ENCODE data around the gene NXPH3.
"Not testable (repeated sequence)": the region's sequence is repeated elsewhere in the genome, so short reads cannot be mapped to it uniquely, and the experiment has no call there.

NXPH3 gene

GRCh38 chr17:49575679-49576087, at the start of gene NXPH3:
Gene NXPH3, plus strand, starts transcription at chr17:49575871. Its CDS starts 349 bp downstream, at chr17:49576220.
- DNase-seq, result peak; percentile 68
- in situ Hi-C loops (cut with MboI; ENCODE audit: low pct_unique_long_range_greater_than_20kb, low sequenced_read_pairs), result loop anchor here (10.0 kb wide), 1 partner anchor 269 kb away; the partner anchor contains the start of gene TAC4

- DNase-seq, result no peak
- in situ Hi-C loops (cut with MboI; ENCODE audit: low pct_unique_long_range_greater_than_20kb, low sequenced_read_pairs), result no loop called here
Measured at GRCh38 chr17:49527927-49528651, 47.6 kb upstream of the NXPH3 start.

- in situ Hi-C loops (cut with MboI; ENCODE audit: low pct_unique_long_range_greater_than_20kb, low sequenced_read_pairs), result no loop called here
Measured at GRCh38 chr17:49528966-49529365, 46.7 kb upstream of the NXPH3 start.

GRCh38 chr17:49530118-49530517, 45.6 kb upstream of the NXPH3 start:
- in situ Hi-C loops (cut with MboI; ENCODE audit: low pct_unique_long_range_greater_than_20kb, low sequenced_read_pairs), result no loop called here
- no peak for DNase-seq

More at GRCh38 chr17:49528966-49529365, 46.7 kb upstream of the NXPH3 start:
- no peak for DNase-seq

GRCh38 chr17:49543860-49544259, 31.8 kb upstream of the NXPH3 start:
- in situ Hi-C loops (cut with MboI; ENCODE audit: low pct_unique_long_range_greater_than_20kb, low sequenced_read_pairs), result no loop called here
- no peak for DNase-seq

GRCh38 chr17:49545007-49545660, 30.5 kb upstream of the NXPH3 start:
- in situ Hi-C loops (cut with MboI; ENCODE audit: low pct_unique_long_range_greater_than_20kb, low sequenced_read_pairs), result no loop called here
- DNase-seq, result no peak

- DNase-seq, result no peak
- in situ Hi-C loops (cut with MboI; ENCODE audit: low pct_unique_long_range_greater_than_20kb, low sequenced_read_pairs), result no loop called here
Measured at GRCh38 chr17:49545806-49546545, 29.7 kb upstream of the NXPH3 start.

- in situ Hi-C loops (cut with MboI; ENCODE audit: low pct_unique_long_range_greater_than_20kb, low sequenced_read_pairs), result no loop called here
- DNase-seq, result no peak
Measured at GRCh38 chr17:49546546-49547535, 28.8 kb upstream of the NXPH3 start.

GRCh38 chr17:49547566-49547965, 28.1 kb upstream of the NXPH3 start:
- no peak for DNase-seq
- in situ Hi-C loops (cut with MboI; ENCODE audit: low pct_unique_long_range_greater_than_20kb, low sequenced_read_pairs), result no loop called here

- in situ Hi-C loops (cut with MboI; ENCODE audit: low pct_unique_long_range_greater_than_20kb, low sequenced_read_pairs), result no loop called here
- DNase-seq, result no peak
Measured at GRCh38 chr17:49548051-49548505, 27.6 kb upstream of the NXPH3 start.

- DNase-seq, result peak; percentile 40
- in situ Hi-C loops (cut with MboI; ENCODE audit: low pct_unique_long_range_greater_than_20kb, low sequenced_read_pairs), result no loop called here
Measured at GRCh38 chr17:49548506-49549310, 27.0 kb upstream of the NXPH3 start.

GRCh38 chr17:49549311-49549605, 26.4 kb upstream of the NXPH3 start:
- in situ Hi-C loops (cut with MboI; ENCODE audit: low pct_unique_long_range_greater_than_20kb, low sequenced_read_pairs), result no loop called here
- no peak for DNase-seq

GRCh38 chr17:49549691-49550678, 25.7 kb upstream of the NXPH3 start:
- no peak for DNase-seq
- in situ Hi-C loops (cut with MboI; ENCODE audit: low pct_unique_long_range_greater_than_20kb, low sequenced_read_pairs), result loop anchor here (10.0 to 25.0 kb wide), 2 partner anchors 115 to 437 kb away; partner anchors contain the start of gene DLX3

- in situ Hi-C loops (cut with MboI; ENCODE audit: low pct_unique_long_range_greater_than_20kb, low sequenced_read_pairs), result loop anchor here (10.0 to 25.0 kb wide), 2 partner anchors 116 to 437 kb away; partner anchors contain the start of gene DLX3
- not testable (repeated sequence) for DNase-seq
Measured at GRCh38 chr17:49550764-49551163, 24.9 kb upstream of the NXPH3 start.

- DNase-seq, result no peak
- in situ Hi-C loops (cut with MboI; ENCODE audit: low pct_unique_long_range_greater_than_20kb, low sequenced_read_pairs), result loop anchor here (10.0 to 25.0 kb wide), 2 partner anchors 117 to 436 kb away; partner anchors contain the start of gene DLX3
Measured at GRCh38 chr17:49551221-49552069, 24.2 kb upstream of the NXPH3 start.
